SK-N-DZ (cell line): ENCODE data around the gene TNFAIP3.
"Not testable (repeated sequence)": the region's sequence is repeated elsewhere in the genome, so short reads cannot be mapped to it uniquely, and the experiment has no call there.

ENCODE experiments used
- DNase-seq: peaks from one replicate; pipeline ENCODE4 v3.0.0-alpha.2; 2015; ENCODE audit warnings: low spot score

TNFAIP3 gene

DNA sequence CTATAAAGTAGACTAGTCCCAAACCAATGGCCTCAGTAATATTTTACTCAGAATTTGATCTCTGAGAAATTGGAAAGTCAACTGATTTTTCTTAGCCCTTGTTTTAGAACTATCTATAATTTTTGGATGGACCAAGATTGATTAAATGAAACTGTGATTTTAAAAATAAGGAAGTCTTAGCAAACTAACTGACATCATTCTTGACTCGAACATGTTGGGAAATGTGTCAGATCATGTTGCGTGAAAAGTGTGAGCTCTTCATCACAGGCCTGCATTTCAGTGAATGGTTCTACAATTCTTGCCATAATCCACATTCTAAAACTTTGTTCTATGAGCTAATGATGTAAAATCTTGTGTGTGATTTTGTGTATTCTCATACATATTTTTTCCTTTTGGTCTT lies 11.0 kb downstream of the TNFAIP3 start:
- no peak for DNase-seq

DNA sequence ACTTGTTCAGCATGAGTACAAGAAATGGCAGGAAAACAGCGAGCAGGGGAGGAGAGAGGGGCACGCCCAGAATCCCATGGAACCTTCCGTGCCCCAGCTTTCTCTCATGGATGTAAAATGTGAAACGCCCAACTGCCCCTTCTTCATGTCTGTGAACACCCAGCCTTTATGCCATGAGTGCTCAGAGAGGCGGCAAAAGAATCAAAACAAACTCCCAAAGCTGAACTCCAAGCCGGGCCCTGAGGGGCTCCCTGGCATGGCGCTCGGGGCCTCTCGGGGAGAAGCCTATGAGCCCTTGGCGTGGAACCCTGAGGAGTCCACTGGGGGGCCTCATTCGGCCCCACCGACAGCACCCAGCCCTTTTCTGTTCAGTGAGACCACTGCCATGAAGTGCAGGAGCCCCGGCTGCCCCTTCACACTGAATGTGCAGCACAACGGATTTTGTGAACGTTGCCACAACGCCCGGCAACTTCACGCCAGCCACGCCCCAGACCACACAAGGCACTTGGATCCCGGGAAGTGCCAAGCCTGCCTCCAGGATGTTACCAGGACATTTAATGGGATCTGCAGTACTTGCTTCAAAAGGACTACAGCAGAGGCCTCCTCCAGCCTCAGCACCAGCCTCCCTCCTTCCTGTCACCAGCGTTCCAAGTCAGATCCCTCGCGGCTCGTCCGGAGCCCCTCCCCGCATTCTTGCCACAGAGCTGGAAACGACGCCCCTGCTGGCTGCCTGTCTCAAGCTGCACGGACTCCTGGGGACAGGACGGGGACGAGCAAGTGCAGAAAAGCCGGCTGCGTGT lies 11.6 kb downstream of the TNFAIP3 start:
- DNase-seq, result peak; percentile 15

DNA sequence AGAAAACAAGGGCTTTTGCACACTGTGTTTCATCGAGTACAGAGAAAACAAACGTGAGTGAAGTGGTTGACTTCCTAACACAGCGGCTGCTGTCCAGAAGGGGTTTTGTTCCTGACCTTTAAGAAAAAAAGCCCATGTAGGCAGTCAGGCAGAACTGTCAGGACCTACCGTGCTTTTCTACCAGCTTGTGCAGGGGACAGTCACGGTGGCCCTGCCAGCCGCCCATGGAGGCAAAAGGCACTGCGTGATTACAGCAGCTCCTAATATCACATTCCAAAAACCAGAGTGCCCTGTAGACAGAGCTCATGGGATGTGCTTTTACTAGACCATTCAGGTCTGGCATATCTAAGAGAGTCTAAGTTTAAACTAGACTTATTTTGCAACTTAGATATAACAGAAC lies 12.2 kb downstream of the TNFAIP3 start:
- no peak for DNase-seq

DNA sequence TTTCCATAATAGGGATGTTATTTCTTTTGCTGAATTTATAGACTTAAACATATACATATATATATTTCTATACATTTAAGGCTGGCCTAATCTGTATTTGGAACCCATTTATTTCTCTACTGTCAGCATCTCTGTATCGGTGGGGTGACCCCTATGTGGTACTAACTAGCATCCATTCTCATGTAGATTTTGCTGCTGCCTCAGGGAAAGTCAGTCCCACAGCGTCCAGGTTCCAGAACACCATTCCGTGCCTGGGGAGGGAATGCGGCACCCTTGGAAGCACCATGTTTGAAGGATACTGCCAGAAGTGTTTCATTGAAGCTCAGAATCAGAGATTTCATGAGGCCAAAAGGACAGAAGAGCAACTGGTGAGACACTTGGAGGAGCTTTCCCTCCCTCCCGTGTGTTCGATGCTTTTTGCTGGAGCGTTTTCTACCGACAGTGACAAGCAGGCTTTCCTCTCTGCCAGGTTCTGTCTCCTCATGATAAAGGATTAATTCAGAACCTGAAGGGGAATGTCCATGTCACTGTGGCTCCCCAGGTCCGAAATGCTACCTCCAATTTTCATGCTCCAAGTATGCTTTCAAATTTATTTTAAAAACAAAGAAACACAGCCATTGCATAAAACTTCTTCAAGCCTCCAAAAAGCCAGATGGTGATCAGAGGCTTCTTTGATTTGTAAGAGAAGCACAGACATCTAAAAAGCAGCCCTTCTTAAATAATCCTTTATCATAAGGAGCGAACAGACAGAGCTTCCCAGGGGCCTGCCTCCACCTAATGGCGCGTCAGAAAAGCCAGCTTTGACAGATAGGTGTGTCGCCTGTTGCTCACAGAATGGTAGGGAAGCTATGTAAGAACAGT lies 13.1 kb downstream of the TNFAIP3 start:
- DNase-seq, result no peak

DNA sequence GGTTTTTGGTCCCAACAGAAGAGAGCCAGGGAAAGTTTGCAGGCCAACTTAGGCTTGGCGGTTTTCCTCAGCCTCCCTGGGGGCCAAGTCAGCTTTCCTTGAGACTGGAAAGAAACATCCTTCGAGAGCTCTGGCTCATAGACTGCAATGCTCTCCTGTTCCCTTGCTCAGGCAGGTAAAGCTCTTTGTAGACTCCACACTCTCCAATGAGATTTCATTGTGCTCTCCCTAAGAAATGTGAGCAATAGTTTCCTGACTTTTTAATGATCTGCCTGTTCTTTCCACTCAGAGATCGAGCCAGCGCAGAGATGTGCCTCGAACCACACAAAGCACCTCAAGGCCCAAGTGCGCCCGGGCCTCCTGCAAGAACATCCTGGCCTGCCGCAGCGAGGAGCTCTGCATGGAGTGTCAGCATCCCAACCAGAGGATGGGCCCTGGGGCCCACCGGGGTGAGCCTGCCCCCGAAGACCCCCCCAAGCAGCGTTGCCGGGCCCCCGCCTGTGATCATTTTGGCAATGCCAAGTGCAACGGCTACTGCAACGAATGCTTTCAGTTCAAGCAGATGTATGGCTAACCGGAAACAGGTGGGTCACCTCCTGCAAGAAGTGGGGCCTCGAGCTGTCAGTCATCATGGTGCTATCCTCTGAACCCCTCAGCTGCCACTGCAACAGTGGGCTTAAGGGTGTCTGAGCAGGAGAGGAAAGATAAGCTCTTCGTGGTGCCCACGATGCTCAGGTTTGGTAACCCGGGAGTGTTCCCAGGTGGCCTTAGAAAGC lies 13.9 kb downstream of the TNFAIP3 start:
- DNase-seq, result no peak

DNA sequence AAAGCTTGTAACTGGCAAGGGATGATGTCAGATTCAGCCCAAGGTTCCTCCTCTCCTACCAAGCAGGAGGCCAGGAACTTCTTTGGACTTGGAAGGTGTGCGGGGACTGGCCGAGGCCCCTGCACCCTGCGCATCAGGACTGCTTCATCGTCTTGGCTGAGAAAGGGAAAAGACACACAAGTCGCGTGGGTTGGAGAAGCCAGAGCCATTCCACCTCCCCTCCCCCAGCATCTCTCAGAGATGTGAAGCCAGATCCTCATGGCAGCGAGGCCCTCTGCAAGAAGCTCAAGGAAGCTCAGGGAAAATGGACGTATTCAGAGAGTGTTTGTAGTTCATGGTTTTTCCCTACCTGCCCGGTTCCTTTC lies 14.4 kb downstream of the TNFAIP3 start:
- no peak for DNase-seq

DNA sequence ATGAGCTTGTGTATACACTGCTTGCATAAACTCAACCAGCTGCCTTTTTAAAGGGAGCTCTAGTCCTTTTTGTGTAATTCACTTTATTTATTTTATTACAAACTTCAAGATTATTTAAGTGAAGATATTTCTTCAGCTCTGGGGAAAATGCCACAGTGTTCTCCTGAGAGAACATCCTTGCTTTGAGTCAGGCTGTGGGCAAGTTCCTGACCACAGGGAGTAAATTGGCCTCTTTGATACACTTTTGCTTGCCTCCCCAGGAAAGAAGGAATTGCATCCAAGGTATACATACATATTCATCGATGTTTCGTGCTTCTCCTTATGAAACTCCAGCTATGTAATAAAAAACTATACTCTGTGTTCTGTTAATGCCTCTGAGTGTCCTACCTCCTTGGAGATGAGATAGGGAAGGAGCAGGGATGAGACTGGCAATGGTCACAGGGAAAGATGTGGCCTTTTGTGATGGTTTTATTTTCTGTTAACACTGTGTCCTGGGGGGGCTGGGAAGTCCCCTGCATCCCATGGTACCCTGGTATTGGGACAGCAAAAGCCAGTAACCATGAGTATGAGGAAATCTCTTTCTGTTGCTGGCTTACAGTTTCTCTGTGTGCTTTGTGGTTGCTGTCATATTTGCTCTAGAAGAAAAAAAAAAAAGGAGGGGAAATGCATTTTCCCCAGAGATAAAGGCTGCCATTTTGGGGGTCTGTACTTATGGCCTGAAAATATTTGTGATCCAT lies 15.3 kb downstream of the TNFAIP3 start:
- DNase-seq, result no peak

DNA sequence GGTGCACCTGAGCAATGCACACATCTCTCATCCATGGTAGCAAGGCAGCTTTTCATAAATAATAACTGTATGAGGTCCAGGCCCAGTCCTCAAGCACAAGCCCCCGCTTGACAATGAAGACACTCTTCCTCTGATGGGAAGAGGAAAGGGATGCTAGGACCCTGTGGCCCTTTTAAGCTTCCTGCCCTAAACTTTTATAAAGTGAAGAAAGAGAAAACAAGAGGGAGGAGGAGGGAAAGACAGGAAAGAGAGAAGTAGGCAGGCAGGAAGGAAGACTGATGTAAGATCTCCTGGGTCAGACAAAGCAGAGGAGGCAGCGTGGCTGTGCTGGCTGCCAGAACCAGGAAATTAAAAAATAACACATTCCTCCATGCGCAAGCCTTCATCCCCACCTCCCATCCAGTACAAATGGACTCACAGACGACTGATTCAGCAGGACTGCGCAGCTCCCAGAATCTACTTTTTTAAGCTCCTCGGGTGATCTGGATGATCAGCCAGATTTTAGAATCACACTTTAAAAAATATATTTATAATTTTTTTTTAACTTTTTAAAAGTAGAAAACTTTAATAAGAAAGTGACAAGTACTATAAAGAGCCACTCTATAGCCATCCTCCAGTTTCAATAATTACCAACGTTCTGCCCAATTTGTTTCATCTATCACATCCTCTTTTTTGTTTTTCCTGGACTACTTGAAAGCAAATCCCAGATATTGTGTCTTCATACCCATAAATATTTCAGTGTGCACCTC lies 16.5 kb downstream of the TNFAIP3 start:
- DNase-seq, result no peak

DNA sequence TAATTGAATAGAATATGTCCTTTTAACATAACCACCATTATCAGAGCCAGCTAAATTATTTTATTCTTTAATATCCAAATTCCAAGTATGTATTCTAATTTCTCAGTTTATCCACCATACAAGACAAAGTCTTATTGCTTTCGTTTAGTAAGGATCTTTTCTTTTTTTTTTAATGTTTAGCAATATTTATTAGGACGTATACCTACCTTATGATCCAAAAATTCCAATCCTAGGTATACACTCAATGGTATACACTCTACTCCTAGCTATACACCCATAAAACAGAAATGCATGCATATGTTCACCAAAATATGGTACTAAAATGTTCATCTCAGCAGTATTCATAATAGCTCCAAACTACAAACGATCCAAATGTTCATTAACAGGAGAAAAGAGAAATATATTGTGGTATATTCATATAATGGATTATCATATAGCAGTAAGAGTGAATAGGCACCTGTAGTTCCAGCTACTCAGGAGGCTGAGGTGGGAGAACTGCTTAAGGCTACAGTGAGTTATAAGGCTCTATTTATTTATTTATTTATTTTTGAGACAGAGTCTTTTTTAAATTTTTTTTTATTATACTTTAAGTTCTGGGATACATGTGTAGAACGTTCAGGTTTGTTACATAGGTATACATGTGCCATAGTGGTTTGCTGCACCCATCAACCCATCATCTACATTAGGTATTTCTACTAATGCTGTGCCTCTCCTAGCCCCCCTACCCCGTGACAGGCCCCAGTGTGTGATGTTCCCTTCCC lies 17.3 kb downstream of the TNFAIP3 start:
- DNase-seq, result no peak

DNA sequence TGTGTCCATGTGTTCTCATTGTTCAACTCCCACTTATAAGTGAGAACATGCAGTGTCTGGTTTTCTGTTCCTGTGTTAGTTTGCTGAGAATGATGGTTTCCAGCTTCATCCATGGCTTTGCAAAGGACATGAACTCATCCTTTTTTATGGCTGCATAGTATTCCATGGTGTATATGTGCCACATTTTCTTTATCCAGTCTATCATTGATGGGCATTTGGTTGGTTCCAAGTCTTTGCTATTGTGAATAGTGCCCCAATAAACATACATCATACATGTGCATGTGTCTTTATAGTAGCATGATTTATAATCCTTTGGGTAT lies 17.8 kb downstream of the TNFAIP3 start:
- not testable (repeated sequence) for DNase-seq

DNA sequence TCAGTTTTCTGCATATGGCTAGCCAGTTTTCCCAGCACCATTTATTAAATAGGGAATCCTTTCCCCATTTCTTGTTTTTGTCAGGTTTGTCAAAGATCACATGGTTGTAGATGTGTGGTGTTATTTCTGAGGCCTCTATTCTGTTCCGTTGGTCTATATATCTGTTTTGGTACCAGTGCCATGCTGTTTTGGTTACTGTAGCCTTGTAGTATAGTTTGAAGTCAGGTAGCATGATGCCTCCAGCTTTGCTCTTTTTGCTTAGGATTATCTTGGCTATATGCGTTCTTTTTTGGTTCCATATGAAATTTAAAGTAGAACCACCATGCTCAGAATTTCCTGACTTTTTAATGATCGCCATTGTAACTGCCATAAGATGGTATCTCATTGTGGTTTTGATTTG lies 19.2 kb downstream of the TNFAIP3 start:
- DNase-seq, result not testable (repeated sequence)

DNA sequence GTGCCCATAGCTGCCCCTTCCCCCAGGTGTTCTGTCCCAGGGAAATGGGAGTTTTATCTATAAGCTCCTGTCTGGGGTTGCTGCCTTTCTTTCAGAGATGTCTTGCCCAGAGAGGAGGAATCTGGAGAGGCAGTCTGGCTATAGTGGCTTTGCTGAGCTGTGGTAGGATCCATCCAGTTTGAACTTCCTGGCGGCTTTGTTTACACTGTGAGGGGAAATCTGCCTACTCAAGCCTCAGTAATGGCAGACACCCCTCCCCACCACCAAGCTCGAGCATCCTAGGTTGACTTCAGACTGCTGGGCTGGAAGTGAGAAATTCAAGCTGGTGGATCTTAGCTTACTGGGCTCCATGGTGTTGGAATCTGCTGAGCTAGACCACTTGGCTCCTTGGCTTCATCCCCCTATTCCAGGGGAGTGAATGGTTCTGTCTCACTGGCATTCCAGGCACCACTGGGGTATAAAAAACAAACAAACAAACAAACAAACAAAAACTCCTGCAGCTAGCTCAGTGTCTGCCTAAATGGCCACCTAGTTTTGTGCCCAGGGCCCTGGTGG lies 24.0 kb downstream of the TNFAIP3 start:
- no peak for DNase-seq

DNA sequence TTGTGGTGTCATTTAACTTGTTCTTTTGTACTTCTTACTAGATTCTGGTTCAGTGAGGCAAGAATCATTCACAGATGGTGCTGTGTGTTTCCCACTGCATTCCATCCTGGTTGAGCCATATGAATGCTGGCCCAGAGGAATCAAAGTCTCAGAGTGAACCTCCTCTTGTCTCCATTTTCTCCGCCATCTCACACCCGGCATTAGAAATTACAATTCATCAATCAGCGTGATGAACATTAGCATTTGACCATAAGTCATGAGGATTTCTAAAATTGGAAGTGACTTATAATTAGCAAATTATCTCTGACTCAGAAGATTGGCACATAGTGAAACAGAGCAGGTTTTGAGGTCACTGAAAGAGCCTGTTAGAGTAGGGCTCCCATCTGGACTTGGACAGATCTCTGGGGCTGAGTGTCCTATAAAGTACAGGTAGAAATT lies 25.2 kb downstream of the TNFAIP3 start:
- no peak for DNase-seq

DNA sequence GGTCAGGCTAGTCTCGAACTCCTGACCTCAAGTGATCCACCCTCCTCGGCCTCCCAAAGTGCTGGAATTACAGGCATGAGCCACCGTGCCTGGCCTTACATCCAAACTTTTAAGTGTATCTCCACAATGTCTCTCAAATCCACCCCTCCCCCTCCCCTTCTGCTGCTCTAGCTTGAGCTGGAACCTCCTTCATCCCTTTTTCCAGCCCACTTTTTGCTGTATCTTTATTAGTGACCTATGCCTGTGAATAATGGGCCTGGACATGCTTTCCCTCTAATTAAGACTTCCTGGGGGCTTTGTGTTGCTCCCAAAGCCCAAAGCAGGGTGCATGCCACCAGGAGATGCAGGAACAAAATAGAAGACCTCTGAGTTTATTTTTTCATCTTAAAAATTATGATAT lies 26.1 kb downstream of the TNFAIP3 start:
- no peak for DNase-seq

DNA sequence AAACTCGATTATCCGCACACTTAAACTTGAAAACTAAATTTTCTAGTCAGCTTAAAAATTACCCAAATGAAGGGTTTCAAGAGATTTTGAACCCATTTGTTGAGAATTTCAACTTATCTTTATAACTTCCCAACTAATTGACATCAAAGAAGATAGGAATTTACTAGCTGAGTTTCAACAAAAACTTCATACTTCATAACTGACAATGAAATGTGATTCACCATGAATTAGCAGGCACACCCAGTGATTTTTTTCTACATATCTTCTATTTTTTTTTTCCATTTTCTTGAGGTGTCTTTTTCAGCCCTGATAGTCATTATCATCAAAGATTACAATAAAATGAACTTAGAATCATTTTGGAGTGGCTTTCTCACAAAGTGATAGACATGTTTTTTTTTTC lies 26.7 kb downstream of the TNFAIP3 start:
- no peak for DNase-seq

DNA sequence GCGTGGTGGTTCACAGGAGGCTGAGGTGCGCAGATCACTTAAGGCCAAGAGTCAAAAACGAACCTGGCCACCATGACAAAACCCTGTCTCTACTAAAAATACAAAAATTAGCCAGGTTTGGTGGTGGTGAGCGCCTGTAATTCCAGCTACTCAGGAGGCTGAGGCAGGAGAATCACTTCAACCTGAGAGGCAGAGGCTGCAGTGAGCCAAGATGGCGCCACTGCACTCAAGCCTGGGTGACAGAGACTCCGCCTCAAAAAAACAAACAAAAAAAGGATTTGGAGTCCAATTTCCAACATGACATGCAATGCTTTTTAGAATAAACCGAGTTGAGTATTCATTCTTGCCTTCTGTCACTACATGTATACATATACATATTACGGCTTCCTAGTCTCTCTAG lies 27.3 kb downstream of the TNFAIP3 start:
- DNase-seq, result not testable (repeated sequence)

DNA sequence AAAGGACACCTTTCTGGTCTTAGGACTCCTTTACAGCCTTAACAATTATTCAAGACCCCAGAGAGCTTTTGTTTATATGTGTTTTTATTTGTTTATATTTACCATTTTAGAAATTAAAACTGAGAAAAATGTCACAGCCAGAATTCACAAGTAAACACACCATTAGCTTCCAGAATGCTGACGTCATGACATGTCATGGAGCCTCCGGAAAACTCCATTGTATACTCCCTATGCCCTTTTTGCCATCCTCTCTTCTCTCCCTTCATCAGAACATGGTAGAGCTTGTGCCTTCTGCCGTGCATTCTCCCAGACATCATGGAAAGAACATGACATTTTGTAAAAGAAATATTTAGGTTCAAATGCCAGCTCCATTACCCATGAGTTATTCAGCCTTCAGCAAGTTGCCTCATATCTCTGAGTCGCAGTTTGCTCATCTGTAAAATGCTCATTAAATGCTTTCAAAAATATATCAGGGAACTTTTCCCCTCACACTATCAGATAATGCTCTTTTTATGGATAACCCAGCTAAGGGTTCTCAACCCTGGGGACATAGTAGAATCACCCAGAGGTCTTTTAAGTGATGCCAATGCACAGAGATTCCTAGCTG lies 27.8 kb downstream of the TNFAIP3 start:
- DNase-seq, result no peak

DNA sequence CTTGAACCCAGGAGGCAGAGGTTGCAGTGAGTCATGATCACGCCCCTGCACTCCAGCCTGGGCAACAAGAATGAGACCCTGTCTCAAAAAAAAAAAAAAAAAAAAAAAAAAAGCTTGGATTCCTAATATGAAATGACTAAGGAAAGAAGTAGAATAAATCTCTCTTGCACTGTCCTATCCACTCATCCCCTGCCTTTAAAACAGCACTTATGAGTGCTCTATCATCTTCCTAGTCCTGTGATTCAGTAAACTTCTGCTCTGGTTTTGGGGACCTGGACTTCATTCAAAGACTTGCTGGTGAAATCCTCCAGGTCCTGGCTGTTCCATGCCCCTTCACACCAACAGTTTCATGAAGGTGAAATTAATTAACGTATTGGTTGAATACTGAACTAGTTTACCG lies 29.6 kb downstream of the TNFAIP3 start:
- no peak for DNase-seq

DNA sequence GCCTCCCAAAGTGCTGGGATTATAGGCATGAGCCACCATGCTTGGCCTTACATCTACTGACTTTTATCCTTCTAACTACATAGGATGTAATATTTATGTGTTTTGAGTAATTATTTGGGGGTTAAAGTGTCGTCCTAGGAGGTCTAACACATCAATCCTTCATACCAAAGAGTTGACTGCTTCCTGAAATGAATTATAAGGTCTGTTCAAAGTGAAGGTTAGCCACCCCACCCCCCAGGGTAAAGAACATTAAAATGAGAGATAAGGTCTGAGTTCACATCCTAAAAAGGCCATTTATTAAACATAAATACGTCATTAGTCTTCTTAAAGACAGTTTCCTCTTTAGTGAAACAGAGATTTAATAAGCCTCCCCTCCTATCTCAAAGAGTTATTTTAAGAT lies 33.8 kb downstream of the TNFAIP3 start:
- no peak for DNase-seq
